COLO668 (cell line): ENCODE measurements around the gene ADCY3.

ENCODE experiments used
- DNase-seq: peaks from one replicate; lab custom pipeline; 2025; ENCODE audit not compliant: unreplicated experiment; lab: John Stamatoyannopoulos, UW

The ADCY3 gene

GRCh38 chr2:24920098-24920808 lies at the start of gene ADCY3:
Gene ADCY3, minus strand, starts transcription at chr2:24920237. Its CDS starts 1,250 bp downstream, at chr2:24918987.
- peak; percentile 71 for DNase-seq

GRCh38 chr2:24969784-24970183 lies 49.7 kb upstream of the ADCY3 start:
- no peak for DNase-seq

- DNase-seq, result no peak
These were observed 41.9 kb upstream of the ADCY3 start for GRCh38 chr2:24961903-24962302.

- DNase-seq, result no peak
These were observed 39.7 kb upstream of the ADCY3 start for GRCh38 chr2:24959761-24960160.

- DNase-seq, result no peak
These were observed 38.4 kb upstream of the ADCY3 start for GRCh38 chr2:24958411-24958935.

GRCh38 chr2:24957976-24958375 lies 37.9 kb upstream of the ADCY3 start:
- DNase-seq, result no peak

GRCh38 chr2:24957221-24957620 lies 37.2 kb upstream of the ADCY3 start:
- no peak for DNase-seq

- DNase-seq, result no peak
These were observed 35.9 kb upstream of the ADCY3 start for GRCh38 chr2:24955921-24956320.

GRCh38 chr2:24955232-24955631 lies 35.2 kb upstream of the ADCY3 start:
- DNase-seq, result no peak

- no peak for DNase-seq
These were observed 30.1 kb upstream of the ADCY3 start for GRCh38 chr2:24950102-24950501.

GRCh38 chr2:24948506-24948905 lies 28.5 kb upstream of the ADCY3 start:
- no peak for DNase-seq

GRCh38 chr2:24947561-24948157 lies 27.6 kb upstream of the ADCY3 start:
- no peak for DNase-seq

GRCh38 chr2:24945907-24946306 lies 25.9 kb upstream of the ADCY3 start:
- no peak for DNase-seq

- no peak for DNase-seq
These were observed 23.5 kb upstream of the ADCY3 start for GRCh38 chr2:24943427-24944053.

GRCh38 chr2:24939353-24939752 lies 19.3 kb upstream of the ADCY3 start:
- DNase-seq, result no peak

- DNase-seq, result no peak
These were observed 17.2 kb upstream of the ADCY3 start for GRCh38 chr2:24937236-24937635.

- DNase-seq, result no peak
These were observed 15.1 kb upstream of the ADCY3 start for GRCh38 chr2:24935145-24935544.

- no peak for DNase-seq
These were observed 12.7 kb upstream of the ADCY3 start for GRCh38 chr2:24932715-24933114.

GRCh38 chr2:24930768-24931167 lies 10.7 kb upstream of the ADCY3 start:
- DNase-seq, result no peak

- DNase-seq, result no peak
These were observed 9.2 kb upstream of the ADCY3 start for GRCh38 chr2:24929230-24929629.

- no peak for DNase-seq
These were observed 8.0 kb upstream of the ADCY3 start for GRCh38 chr2:24928036-24928435.

GRCh38 chr2:24926602-24927252 lies 6.7 kb upstream of the ADCY3 start:
- no peak for DNase-seq
